GM18867 (cell line): ENCODE results near the gene UFL1.

ENCODE experiments used
- ATAC-seq: cut with Tn5 transposase; IDR thresholded peaks from one replicate; pipeline ENCODE4 v1.9.1; 2021; ENCODE audit warnings: mild to moderate bottlenecking, moderate library complexity; ENCODE audit not compliant: unreplicated experiment

UFL1 gene

DNA sequence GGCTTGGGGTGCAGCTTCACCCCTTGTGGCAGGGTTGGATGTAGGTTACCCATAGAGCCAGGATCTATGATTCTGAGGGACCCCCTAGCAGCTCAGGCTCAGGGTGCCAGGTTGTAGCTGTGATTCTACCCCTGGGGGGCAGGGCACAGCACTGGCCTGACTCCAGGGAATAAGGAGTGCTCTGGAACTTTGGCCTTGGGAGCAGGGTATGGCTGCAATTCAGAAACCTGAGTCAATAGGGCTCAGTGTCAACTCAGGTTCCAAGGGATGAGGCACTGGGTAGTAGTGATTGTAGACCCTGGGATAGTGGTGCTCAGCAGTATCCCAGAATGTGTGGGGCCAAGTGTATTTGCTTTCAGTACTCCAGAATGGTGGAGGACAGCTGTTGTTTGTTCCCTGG lies 49.9 kb downstream of the UFL1 start:
- no peak for ATAC-seq

DNA sequence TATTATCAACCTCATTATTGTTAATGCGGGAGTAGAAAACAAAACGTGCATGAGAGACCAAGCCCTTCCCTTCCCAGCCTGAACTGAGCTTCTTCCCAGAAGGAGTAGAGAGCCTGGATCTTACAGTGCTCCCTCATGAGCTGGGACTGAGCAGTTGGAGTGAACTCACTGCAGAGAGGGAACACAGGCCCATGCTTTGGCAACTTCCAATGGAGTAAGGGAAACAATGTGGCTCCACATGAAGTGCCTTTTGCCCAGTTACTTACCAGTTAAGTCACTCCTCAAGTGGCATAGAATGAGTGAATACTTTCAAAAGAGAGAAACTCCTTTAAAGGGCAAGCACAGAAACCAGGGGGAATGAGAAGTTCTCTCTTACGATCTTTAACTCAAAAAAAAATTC lies 53.8 kb downstream of the UFL1 start:
- no peak for ATAC-seq

DNA sequence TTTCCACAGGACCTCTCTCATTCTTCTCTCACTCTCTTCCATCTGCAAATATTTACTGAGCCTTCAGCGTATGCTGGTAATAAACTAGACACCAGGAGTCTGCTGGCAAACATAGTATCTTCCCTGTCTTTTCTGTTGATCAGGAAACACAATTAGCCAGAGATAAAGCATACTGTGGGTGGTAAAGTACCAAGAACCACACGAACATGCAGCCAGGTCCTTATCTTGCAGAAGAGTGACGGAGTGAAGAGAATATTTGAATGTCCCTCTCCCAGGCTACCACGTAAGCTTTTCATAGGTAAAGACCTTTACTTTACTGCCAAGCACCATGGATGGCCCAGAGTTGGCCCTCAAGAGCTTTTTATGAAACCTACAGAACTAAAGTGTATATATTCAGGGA lies 54.6 kb downstream of the UFL1 start:
- ATAC-seq = no peak

DNA sequence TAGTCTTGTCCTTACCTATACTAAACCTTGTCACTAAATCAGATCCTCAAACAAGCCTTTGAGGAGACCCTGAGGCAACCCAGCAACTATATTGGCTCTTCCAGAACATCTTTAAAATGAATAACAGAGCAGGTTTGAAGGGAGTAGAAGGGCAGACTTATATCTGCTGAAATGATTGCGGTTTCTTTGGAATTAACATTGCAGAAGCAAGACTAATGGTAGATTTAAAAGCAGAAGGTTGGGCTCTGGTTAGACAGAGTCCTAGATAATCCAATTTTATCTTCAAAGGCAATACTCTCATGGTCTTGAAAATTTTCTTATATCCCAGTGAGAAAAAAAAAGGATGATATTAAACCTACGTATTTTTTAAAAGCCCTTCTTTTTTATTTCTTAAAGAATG lies 60.4 kb downstream of the UFL1 start:
- no peak for ATAC-seq

DNA sequence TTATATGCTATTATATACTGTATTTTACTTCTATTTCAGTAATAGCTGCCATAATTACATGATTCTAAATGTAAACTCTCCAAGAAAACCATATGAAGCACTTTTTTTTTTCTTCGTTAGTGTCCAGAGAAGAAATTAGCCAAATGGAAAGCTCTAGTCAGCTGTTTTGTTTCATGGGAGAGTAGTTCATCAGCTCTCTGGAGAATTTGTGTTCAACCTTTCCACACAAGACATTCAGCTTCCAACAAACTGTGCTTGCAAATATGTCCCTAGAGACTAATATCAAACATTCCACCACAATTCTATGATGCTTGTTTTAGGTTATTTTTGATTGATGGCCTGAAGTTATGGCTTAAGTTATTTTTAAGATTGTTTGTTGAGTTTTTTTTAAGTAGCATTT lies 60.8 kb downstream of the UFL1 start:
- no peak for ATAC-seq

DNA sequence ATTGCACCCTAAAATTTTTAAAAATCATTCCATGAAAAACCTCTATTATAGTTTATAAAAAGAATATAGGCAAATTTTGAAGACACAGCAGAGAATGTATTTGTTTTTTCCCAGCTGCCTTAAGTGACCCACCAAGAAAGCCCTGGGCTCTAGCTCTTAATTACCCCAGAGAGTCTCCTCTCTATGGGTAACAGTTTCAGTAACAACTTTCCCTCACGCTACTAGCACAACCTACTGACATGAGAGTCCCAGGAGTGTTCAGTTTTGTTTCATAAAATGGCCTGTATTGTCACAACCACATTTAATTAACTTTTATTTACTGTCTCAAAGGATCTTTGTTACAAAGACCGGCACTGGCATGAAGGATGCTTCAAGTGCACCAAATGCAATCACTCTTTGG lies 82.8 kb downstream of the UFL1 start:
- ATAC-seq = peak; percentile 63
